A673 (cell line): ENCODE data around the gene TEX2.

Experiments used
- EZH2 ChIP-seq: fragments of 200-600 bp; sonication (generic); IDR thresholded peaks from 2 replicates; pipeline ENCODE4 v1.6.1; 2017; ENCODE audit warnings: borderline replicate concordance, low read depth, mild to moderate bottlenecking, mixed read lengths, antibody characterized with exemption, low read length; ENCODE audit not compliant: poor library complexity, severe bottlenecking
- TF ChIP-seq, protein P1 (sequence below): fragments of 300-800, 200-600 bp; sonication (generic); conservative IDR thresholded peaks from 2 replicates; pipeline ENCODE4 v1.5.1; 2017; ENCODE audit warnings: low read depth, mild to moderate bottlenecking, antibody characterized with exemption, low read length, moderate library complexity, mixed read lengths

DNA sequence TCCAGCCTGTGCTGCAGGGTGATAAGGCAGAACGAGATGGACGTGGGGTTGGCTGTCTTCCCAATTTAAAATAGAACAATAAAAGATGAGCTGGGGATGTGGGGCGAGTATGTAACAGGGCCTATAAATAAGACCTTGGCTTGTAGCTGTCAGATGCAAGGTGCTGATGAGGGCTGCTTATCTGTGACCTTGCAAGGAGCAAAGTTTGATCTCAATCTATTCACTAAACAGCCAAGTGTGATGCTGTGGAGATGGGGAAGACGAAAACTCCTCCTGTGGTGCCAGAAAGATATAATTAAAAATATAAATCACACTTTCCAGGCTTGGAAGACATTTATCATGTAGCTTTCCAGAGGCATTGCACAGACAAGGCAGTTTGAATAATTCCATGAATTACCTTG, 26.7 kb upstream of the TEX2 start:
- TF ChIP-seq, protein P1, sequence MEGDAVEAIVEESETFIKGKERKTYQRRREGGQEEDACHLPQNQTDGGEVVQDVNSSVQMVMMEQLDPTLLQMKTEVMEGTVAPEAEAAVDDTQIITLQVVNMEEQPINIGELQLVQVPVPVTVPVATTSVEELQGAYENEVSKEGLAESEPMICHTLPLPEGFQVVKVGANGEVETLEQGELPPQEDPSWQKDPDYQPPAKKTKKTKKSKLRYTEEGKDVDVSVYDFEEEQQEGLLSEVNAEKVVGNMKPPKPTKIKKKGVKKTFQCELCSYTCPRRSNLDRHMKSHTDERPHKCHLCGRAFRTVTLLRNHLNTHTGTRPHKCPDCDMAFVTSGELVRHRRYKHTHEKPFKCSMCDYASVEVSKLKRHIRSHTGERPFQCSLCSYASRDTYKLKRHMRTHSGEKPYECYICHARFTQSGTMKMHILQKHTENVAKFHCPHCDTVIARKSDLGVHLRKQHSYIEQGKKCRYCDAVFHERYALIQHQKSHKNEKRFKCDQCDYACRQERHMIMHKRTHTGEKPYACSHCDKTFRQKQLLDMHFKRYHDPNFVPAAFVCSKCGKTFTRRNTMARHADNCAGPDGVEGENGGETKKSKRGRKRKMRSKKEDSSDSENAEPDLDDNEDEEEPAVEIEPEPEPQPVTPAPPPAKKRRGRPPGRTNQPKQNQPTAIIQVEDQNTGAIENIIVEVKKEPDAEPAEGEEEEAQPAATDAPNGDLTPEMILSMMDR: no peak
- TF ChIP-seq EZH2: no peak
